K562 (cell line): ENCODE data around the gene MAP2K6. TPM values are rescaled to one million over a fixed set of nuclear protein-coding genes. Genes with fewer than 3 reads are reported as not detected.

Experiments
- ATAC-seq: fragments of 200-7000 bp; cut with Tn5 transposase; 3 replicates; pipeline ENCODE4 v1.9.1; 2020; ENCODE audit warnings: moderate library complexity
- BruUV-seq: library from RNA; stranded (reverse); fragments of 400-500 nt; replicated peaks from 2 replicates; lab custom pipeline; 2021; lab: Mats Ljungman, UMichigan
- CTCF ChIA-PET: fragments of 300-600 bp; formaldehyde crosslinking; extraction: SDS; loops from one replicate; lab custom pipeline; 2021; ENCODE audit warnings: low intra/inter-chr PET ratio; lab: Yijun Ruan, JAX
- POLR2A ChIA-PET: fragments of 300-600, 350-650 bp; sonication (Branson Sonifier 250); formaldehyde crosslinking; extraction: SDS; loops from one replicate; lab custom pipeline; 2021; ENCODE audit warnings: antibody characterized with exemption, inconsistent platforms; lab: Yijun Ruan, JAX
- DNase-seq, 4 experiments: peaks; one replicate each; pipeline versions ENCODE4 v3.0.0 to v3.0.0-alpha.2; 2011 to 2018; ENCODE audit warnings: low spot score in 3 of 4, mixed read lengths in 3 of 4; ENCODE audit errors: extremely low read depth in 1 of 4
- FAIRE-seq: peaks from 2 replicates; lab custom pipeline; 2011; peaks lifted over from hg19 to GRCh38; lab: Jason Lieb, UNC
- H2AFZ ChIP-seq: 2 replicates; pipeline ENCODE4 v1.6.0; 2011; ENCODE audit warnings: low read depth, low read length, control low read depth, inconsistent platforms
- H3K27ac ChIP-seq: fragments of 200-600 bp; 3 replicates; pipeline ENCODE4 v1.8.0; 2011; ENCODE audit warnings: low read depth, mild to moderate bottlenecking, control low read depth, inconsistent platforms, low read length, moderate library complexity, mixed read lengths; ENCODE audit errors: extremely low read depth
- H3K27me3 ChIP-seq, 2 experiments: fragments of 300-600 bp in 1 of 2; 2 replicates in 1 of 2; 3 replicates in 1 of 2; pipeline versions ENCODE4 v1.6.0 to v1.8.0; 2011; ENCODE audit warnings: inconsistent platforms in 2 of 2, low read length in 2 of 2, mild to moderate bottlenecking in 1 of 2, mixed read lengths in 1 of 2, moderate library complexity in 1 of 2; ENCODE audit not compliant: control insufficient read depth in 2 of 2, insufficient read depth in 2 of 2
- H3K36me3 ChIP-seq: fragments of 300-600 bp; 3 replicates; pipeline ENCODE4 v1.8.0; 2011; ENCODE audit warnings: mild to moderate bottlenecking, low read length, inconsistent platforms; ENCODE audit not compliant: control insufficient read depth, insufficient read depth
- H3K4me1 ChIP-seq, 2 experiments: fragments of 200-600 bp in 1 of 2; replicated peaks in 1 of 2; 2 replicates in 1 of 2; 3 replicates in 1 of 2; pipeline versions ENCODE4 v1.5.1 to v1.8.0; 2011; ENCODE audit warnings: inconsistent platforms in 2 of 2, low read length in 2 of 2, mild to moderate bottlenecking in 1 of 2, mixed read lengths in 1 of 2, moderate library complexity in 1 of 2; ENCODE audit not compliant: control insufficient read depth in 2 of 2, insufficient read depth in 2 of 2
- H3K4me2 ChIP-seq: 2 replicates; pipeline ENCODE4 v1.6.1; 2011; ENCODE audit warnings: low read length, control low read depth, inconsistent platforms, mixed read lengths; ENCODE audit not compliant: insufficient read depth
- H3K4me3 ChIP-seq: fragments of 200-600 bp; sonication (generic), shearing (Covaris generic); 2 replicates; pipeline ENCODE4 v1.5.1; 2016; ENCODE audit warnings: control low read depth, inconsistent platforms
- H3K79me2 ChIP-seq: fragments of 200-600 bp; 3 replicates; pipeline ENCODE4 v1.8.0; 2011; ENCODE audit warnings: low read length, inconsistent platforms; ENCODE audit not compliant: control insufficient read depth, insufficient read depth
- H3K9ac ChIP-seq, 2 experiments: 2 replicates each; pipeline versions ENCODE4 v1.6.0 to v1.6.1; 2011; ENCODE audit warnings: low read depth in 2 of 2, low read length in 2 of 2, control low read depth in 1 of 2, inconsistent platforms in 1 of 2, mild to moderate bottlenecking in 1 of 2, mixed read lengths in 1 of 2; ENCODE audit not compliant: insufficient read depth in 1 of 2
- H3K9me1 ChIP-seq: one replicate; pipeline ENCODE4 v1.6.0; 2011; ENCODE audit warnings: inconsistent platforms, mild to moderate bottlenecking, low read length, moderate library complexity; ENCODE audit not compliant: control insufficient read depth, insufficient read depth
- H3K9me3 ChIP-seq: replicated peaks from 2 replicates; pipeline ENCODE4 v1.5.1; 2011; ENCODE audit warnings: low read depth, low read length, inconsistent platforms; ENCODE audit not compliant: control insufficient read depth, insufficient read depth
- H4K20me1 ChIP-seq: replicated peaks from 2 replicates; pipeline ENCODE4 v1.6.1; 2011; ENCODE audit warnings: low read length, inconsistent platforms, mixed read lengths; ENCODE audit not compliant: control insufficient read depth, insufficient read depth
- HCFC1 ChIP-seq: IDR thresholded peaks from 2 replicates; pipeline ENCODE4 v1.6.1; 2012; ENCODE audit warnings: low read depth, low read length, improper control_type of control experiment
- HOXB6 ChIP-seq: fragments of 250-450 bp; sonication (Bioruptor Pico); IDR thresholded peaks from 2 replicates; pipeline ENCODE4 v1.5.1; 2022; ENCODE audit warnings: mild to moderate bottlenecking, borderline replicate concordance
- JUN ChIP-seq, 2 experiments: sonication (generic) in 1 of 2; formaldehyde crosslinking in 1 of 2; IDR thresholded peaks; 2 replicates each; pipeline versions ENCODE4 v1.6.1 to v1.8.0; 2012 to 2022; ENCODE audit warnings: borderline replicate concordance in 2 of 2, mild to moderate bottlenecking in 2 of 2, improper control_type of control experiment in 1 of 2, low read depth in 1 of 2, low read length in 1 of 2, missing genetic modification reagents in 1 of 2
- NELFE ChIP-seq: IDR thresholded peaks from 2 replicates; pipeline ENCODE4 v1.6.1; 2011; ENCODE audit warnings: mild to moderate bottlenecking; ENCODE audit not compliant: insufficient read depth, insufficient read length
- WGBS: fragments of 100-300 bp; shearing (Covaris generic); methylation state at CpG from one replicate; pipeline ENCODE4 v1.1.6; 2016; ENCODE audit warnings: low coverage, mixed read lengths; ENCODE audit not compliant: insufficient coverage; ENCODE audit errors: missing lambda C conversion rate; 5-methylcytosine and 5-hydroxymethylcytosine counted together
- in situ Hi-C: fragments of 300-500 bp; cut with MboI; formaldehyde crosslinking; loops from 4 replicates; pipeline ENCODE4 v1.15.0; 2018; ENCODE audit warnings: inconsistent platforms, mixed read lengths
- intact Hi-C: fragments of 100-400 bp; cut with micrococcal nuclease; formaldehyde crosslinking; loops from 2 replicates; pipeline ENCODE4 v1.14.2; 2022
- polyA plus RNA-seq, 8 experiments: library from polyadenylated mRNA; depleted of rRNA in 4 of 8; stranded (reverse) in 5 of 8; unstranded in 3 of 8; fragments of >200 nt; fragmentation: Nextera tagmentation in 2 of 8; fragmentation: Illumina TruSeq in 1 of 8; extraction: Ambion mirVana in 2 of 8; extraction: Trizol in 1 of 8; gene quantifications; 2 replicates each; pipeline versions ENCODE4 v1.2.1 to v1.2.3, GENCODE V29; 2011 to 2014; ENCODE audit warnings: inconsistent platforms in 1 of 8, missing spikeins in 1 of 8
- total RNA-seq, 7 experiments: library from RNA; depleted of rRNA in 6 of 7; stranded (reverse); fragments of >200 nt in 6 of 7; fragmentation: Illumina TruSeq in 2 of 7; extraction: Trizol in 2 of 7; gene quantifications; 2 replicates each; pipeline versions ENCODE4 v1.2.1 to v1.2.3, GENCODE V29; 2011 to 2021; ENCODE audit warnings: low replicate concordance in 1 of 7
- TF ChIP-seq, protein P1 (sequence below): fragments of 250-450 bp; sonication (Bioruptor Pico); IDR thresholded peaks from 2 replicates; pipeline ENCODE4 v1.5.0; 2022; ENCODE audit warnings: mild to moderate bottlenecking

MAP2K6 gene
- total and polyA plus RNA-seq, 9 of the 15 experiments (the other 6 are each of a cell fraction or from before 2014, with no cell fraction given) = 0.07 to 0.13 TPM; not detected in 7

DNA sequence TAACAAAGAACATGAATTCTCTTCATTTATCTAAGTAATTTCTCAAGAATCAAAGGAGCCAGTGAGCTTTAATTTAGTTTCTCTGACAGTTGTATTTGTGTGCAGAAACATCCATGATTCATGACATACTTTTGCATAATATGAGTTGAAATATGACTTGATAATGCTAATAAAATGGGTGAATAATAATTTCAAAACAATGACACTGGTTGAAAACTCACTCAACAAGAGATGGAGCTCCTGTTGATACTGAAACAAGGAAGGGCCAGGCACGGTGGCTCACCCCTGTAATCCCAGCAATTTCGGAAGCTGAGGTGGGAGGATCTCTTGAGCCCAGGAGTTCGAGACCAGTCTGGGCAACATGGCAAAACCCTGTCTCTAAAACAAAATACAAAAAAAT lies 147.0 kb downstream of the MAP2K6 start:
- POLR2A ChIA-PET = interaction anchor here (0.8 to 1.0 kb wide), 2 partner anchors 9 to 15 kb away, joined by 3 read pairs; no protein-coding TSS in a partner anchor
- intact Hi-C loops = no loop called here

DNA sequence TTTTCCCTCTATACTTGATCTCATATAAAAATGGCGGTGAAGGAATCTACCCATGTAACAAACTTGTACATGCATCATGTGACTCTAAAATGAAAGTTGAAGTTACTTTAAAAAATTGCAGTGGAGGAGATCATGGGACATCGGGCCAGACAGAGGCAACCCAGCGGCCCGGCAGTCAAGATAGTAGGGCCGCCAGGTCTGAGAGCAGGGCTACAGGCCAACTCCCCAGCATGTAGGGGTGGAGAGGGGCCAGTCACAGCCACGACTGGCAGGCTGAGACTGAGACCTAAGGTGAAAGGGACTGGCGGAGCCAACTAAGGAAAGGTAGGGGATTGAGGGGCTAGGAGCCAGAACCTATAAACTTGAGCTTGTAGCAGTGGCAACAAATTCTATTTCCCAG lies 150.9 kb downstream of the MAP2K6 start:
- Histone ChIP-seq H3K36me3 (no peaks in the 10 kb centered on the region), H3K27ac (no peak overlapping the region), H2AFZ (no peak overlapping the region), H3K27me3 (no peaks in the 10 kb centered on the region), H4K20me1 (no peaks in the 10 kb centered on the region), H3K9me1 (no peaks in the 10 kb centered on the region), H3K4me1 (no peaks in the 10 kb centered on the region), H3K4me3 (no peak overlapping the region)
- ATAC-seq (no peak), FAIRE-seq (no peak), DNase-seq (no peak)
- intact Hi-C loops (loop anchor here (5.0 kb wide), 1 partner anchor 987 kb away; no protein-coding TSS in a partner anchor), in situ Hi-C loops (no loop called here)
- TF ChIP-seq, protein P1, sequence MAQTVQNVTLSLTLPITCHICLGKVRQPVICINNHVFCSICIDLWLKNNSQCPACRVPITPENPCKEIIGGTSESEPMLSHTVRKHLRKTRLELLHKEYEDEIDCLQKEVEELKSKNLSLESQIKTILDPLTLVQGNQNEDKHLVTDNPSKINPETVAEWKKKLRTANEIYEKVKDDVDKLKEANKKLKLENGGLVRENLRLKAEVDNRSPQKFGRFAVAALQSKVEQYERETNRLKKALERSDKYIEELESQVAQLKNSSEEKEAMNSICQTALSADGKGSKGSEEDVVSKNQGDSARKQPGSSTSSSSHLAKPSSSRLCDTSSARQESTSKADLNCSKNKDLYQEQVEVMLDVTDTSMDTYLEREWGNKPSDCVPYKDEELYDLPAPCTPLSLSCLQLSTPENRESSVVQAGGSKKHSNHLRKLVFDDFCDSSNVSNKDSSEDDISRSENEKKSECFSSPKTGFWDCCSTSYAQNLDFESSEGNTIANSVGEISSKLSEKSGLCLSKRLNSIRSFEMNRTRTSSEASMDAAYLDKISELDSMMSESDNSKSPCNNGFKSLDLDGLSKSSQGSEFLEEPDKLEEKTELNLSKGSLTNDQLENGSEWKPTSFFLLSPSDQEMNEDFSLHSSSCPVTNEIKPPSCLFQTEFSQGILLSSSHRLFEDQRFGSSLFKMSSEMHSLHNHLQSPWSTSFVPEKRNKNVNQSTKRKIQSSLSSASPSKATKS (CRISPR knock-in tag) = no peak
- TF ChIP-seq NELFE = no peak
- TF ChIP-seq HOXB6 (CRISPR knock-in tag) = no peak
- TF ChIP-seq, all 486 proteins: peak for 0
- Histone ChIP-seq H3K9ac (no peak overlapping the region), H3K9me3 (no peaks in the 10 kb centered on the region), H3K79me2 (no peaks in the 10 kb centered on the region), H3K4me2 (no peak overlapping the region)
- POLR2A ChIA-PET = no interaction called here
- BruUV-seq = no TSS peak
- CTCF ChIA-PET = no interaction called here
- 0% methylated on average over 7 of the region's 7 CpGs for WGBS

More for the DNA sequence above, 147.0 kb downstream of the MAP2K6 start:
- ATAC-seq (no peak), FAIRE-seq (no peak)
- BruUV-seq = no TSS peak
- Histone ChIP-seq H3K79me2 (no peaks in the 10 kb centered on the region), H3K27ac (no peak overlapping the region), H3K4me2 (no peak overlapping the region)
- CTCF ChIA-PET = no interaction called here
- TF ChIP-seq JUN (IDR thresholded peaks at IDR 0.05; ENCODE audit: borderline replicate concordance, low read depth, low read length) (no peak), JUN (CRISPR knock-in tag; IDR thresholded peaks at IDR 0.05; ENCODE audit: borderline replicate concordance) (no peak), HCFC1 (no peak)
- TF ChIP-seq, all 486 proteins: peak for 0
- DNase-seq = no peak
- Histone ChIP-seq H4K20me1 (no peaks in the 10 kb centered on the region), H3K4me1 (no peaks in the 10 kb centered on the region), H3K4me3 (no peak overlapping the region), H3K9ac (no peak overlapping the region), H3K9me1 (no peaks in the 10 kb centered on the region), H2AFZ (no peak overlapping the region), H3K27me3 (no peaks in the 10 kb centered on the region), H3K36me3 (no peaks in the 10 kb centered on the region), H3K9me3 (no peaks in the 10 kb centered on the region)
- 6% methylated on average over 3 of the region's 3 CpGs for WGBS
- in situ Hi-C loops = no loop called here
